Sciatic nerve (tissue), 2 donors: Measurements from ENCODE around the gene KIF23. TPM values are rescaled to one million over a fixed set of nuclear protein-coding genes. Genes with fewer than 3 reads are reported as not detected.

Source experiments
- ATAC-seq: fragments of 200-7000 bp; cut with Tn5 transposase; one replicate; pipeline ENCODE4 v1.9.1; 2020; ENCODE audit warnings: mild to moderate bottlenecking, moderate library complexity
- DNase-seq: peaks from one replicate; pipeline ENCODE4 v3.0.0-alpha.2; 2020; ENCODE audit warnings: low spot score
- intact Hi-C: fragments of 100-400 bp; cut with DNase I; formaldehyde crosslinking; loops from one replicate; pipeline ENCODE4 v1.14.2; 2022
- total RNA-seq: library from RNA; stranded (reverse); fragmentation: NEBNext Ultra II Directional; extraction: Animal tissue kit (Norgen Biotek cat#: 25700); gene quantifications from one replicate; pipeline ENCODE4 v1.2.1, GENCODE V29; 2021
- donor health status: DM: no; HTN: no; CAD: no.
- donor health status: DM: no; HTN: no; CAD: no.

Gene KIF23
- total RNA-seq, 1 donor from 2014 or later, result 11.8 TPM

DNA sequence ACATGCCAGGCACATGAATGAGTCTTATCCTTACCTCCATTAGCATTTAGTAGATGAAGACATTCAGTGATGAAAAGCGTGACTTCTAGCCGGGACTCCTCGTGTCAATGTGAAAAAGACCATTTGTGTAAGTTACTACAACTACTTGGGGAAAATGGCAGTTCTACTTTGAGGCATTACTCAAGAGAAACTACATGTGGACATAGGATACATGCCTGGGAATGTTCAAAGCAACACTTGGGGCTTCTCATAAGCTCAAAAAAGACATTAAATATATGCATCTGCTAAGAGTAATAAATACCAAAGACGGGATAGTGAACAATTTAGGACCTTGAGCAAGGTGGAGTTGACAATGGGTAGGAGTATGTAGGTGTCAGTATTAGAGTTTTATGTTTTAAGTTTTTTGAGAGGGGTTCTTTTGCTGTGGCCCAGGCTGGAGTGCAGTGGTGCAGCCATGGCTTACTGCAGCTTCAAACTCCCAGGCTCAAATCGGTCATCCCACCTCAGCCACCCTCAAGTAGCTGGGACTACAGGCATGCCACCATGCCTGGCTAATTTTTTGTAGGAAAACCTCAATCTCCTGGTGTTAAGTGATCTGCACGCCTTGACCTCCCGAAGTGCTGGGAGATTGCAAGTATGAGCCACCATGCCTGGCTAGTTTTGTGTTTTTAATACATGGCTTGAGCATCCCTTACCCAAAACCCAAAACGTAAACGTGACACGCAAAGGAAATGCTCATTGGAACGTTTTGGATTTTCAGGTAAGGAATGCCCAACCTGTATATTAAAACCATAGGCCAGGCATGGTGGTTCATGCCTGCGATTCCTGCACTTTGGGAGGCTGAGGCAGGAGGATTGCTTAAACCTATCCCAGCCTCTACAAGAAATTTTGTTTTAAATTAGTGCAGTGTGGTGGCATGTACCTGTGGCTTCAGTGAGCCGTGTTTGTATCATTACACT lies 42.3 kb downstream of the KIF23 start:
- intact Hi-C loops, result no loop called here
- DNase-seq (no peak), ATAC-seq (no peak)

DNA sequence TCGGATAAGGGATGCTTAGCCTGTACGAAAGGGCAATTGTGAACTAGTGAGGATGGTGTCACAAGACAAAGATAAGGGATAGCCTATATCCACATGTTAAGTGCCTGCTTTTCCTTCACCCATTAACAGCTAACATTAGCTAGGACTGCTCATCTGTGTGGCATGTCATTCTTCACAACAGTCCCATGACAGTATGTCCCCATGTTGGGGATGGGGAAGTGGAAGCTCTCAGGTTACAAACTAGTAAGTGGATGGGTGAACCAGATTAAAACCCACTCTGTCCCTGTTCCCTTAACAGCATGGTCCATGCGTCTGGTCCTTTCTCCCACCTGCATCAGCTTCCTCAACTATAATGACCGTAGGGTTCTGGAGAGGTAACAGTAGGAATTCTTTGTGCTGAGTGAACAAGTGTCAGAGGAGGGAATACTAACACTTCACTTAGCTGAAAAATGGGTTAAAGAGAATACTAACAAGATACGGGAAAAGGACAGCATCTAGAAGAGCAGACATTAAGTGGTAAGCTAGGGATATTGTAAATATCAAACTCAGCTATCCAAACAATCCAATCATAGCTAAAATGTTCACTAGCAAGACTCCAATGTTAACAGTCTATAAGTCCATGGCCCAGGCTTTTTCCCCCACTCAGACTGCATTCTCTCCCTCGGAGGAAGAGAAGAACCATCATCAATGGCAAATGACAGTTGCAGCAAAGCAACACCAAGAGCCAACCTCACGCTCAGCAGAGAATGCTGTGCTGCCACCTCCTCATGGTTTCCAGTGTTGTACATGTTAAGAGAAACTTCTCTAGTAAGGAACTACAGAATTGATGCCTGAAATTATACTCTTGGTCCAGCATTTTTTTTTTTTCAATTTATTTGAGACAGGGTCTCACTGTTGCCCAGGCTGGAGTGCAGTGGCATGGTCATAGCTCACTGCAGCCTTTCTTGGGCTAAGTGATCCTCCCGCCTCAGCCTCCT lies 43.4 kb downstream of the KIF23 start:
- DNase-seq (no peak), ATAC-seq (no peak)
- intact Hi-C loops, result no loop called here

DNA sequence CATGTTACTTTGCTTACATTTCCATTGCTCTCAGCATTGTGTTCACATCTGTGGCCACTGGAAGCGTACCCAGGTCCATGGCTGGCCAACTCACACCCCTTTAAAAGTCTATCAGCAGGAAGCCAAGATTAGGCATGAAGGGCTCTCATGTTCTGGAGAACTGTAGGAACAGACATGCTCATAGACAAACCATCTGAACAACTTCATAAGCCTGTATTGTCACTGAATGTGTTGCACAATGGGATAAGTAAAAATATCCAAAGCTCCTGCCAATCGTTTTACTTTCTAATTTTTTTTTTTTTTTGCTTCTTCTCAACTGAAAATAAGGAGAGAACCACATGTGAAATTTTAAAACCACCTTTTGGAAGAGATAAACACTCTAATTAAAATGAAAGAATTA lies 44.9 kb downstream of the KIF23 start:
- intact Hi-C loops, result no loop called here
- ATAC-seq (no peak), DNase-seq (no peak)

DNA sequence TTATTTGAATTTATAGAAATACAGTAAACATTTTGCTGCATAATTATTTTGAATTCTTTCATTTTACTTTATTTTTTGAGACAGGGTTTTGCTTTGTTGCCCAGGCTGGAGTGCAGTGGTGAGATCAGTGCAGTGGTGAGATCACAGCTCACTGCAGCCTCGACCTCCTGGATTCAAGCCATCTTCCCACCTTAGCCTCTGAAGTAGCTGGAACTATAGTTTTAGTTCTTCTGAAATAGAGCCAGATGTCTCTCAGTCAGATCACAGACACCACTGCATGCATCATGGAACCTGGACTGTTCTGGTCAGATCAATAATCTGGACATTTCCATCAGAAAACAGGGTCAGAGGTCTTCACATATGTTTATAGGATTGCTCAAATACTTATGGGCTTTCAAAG lies 46.3 kb downstream of the KIF23 start:
- intact Hi-C loops, result no loop called here
- DNase-seq (no peak), ATAC-seq (no peak)

GRCh38 chr15:69462030-69462492 lies 47.9 kb downstream of the KIF23 start:
- peak; percentile 79 for DNase-seq
- intact Hi-C loops, result no loop called here
- peak; percentile 19 for ATAC-seq

- intact Hi-C loops, result no loop called here
- peak; percentile 97 for ATAC-seq
- DNase-seq, result peak; percentile 98
Observed at GRCh38 chr15:69462493-69463181, 48.5 kb downstream of the KIF23 start.

DNA sequence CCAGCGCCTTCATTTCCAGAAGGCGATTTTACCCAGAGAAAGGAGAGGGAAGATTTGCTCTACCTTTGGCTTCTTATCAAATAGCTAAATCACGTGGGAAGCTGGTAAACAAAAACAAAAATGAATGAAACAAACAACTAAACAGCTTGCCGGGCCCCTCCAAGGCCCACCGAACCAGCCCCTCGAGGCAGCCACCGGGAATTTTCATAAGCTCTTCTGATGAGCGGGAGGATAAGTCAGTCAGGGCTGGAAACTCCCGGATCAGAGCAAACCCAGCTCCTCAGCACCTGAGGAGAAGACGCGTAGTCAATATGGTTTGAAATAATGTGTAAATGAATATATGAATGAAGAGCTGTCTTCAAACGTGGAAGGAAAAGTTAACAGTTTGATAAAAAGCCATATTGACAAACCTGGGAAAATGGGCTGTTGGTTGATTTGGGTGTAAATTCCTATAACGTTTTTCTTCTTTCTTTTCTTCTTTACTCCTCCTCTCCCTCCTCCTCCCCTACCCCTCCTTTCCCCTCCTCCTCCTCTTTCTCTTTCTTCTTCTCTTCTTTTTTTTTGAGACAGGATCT lies 49.1 kb downstream of the KIF23 start:
- peak; percentile 60 for DNase-seq
- intact Hi-C loops, result no loop called here
- peak; percentile 12 for ATAC-seq

- DNase-seq (no peak), ATAC-seq (no peak)
- intact Hi-C loops, result no loop called here
Observed at GRCh38 chr15:69465253-69465652, 51.1 kb downstream of the KIF23 start.

GRCh38 chr15:69466733-69467132 lies 52.6 kb downstream of the KIF23 start:
- DNase-seq (no peak), ATAC-seq (no peak)
- intact Hi-C loops, result no loop called here

DNA sequence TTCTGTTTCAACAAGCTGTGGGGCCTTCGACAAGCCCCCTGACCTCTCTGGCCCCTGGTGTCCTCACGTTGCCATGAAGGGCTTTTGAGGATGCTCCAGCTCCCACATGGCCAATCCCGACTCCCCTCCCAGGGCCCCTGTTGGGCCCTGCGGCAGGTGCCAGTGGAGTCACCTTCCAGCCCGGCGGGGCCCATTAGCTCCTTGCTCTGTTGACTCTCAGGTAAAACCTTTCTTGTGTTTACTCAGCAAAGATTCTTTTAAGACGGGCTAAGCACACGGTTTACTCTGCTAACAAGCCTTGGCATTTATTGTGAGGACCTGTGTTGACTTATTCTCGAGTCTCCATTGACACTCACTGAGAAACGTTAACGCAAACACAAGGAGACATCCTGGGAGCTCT lies 53.5 kb downstream of the KIF23 start:
- DNase-seq (peak; percentile 48), ATAC-seq (no peak)
- intact Hi-C loops, result no loop called here

- peak; percentile 42 for DNase-seq
- ATAC-seq, result no peak
- intact Hi-C loops, result no loop called here
Observed at GRCh38 chr15:69468241-69469121, 54.3 kb downstream of the KIF23 start.

- no peak for ATAC-seq
- no peak for DNase-seq
Observed at GRCh38 chr15:69469467-69470201, 55.5 kb downstream of the KIF23 start.

GRCh38 chr15:69472046-69472445 lies 57.9 kb downstream of the KIF23 start:
- no peak for ATAC-seq
- intact Hi-C loops, result loop anchor here (10.0 kb wide), 1 partner anchor 1013 kb away; no protein-coding TSS in a partner anchor
- no peak for DNase-seq

More at GRCh38 chr15:69469467-69470201, 55.5 kb downstream of the KIF23 start:
- intact Hi-C loops, result loop anchor here (10.0 kb wide), 1 partner anchor 1015 kb away; no protein-coding TSS in a partner anchor

DNA sequence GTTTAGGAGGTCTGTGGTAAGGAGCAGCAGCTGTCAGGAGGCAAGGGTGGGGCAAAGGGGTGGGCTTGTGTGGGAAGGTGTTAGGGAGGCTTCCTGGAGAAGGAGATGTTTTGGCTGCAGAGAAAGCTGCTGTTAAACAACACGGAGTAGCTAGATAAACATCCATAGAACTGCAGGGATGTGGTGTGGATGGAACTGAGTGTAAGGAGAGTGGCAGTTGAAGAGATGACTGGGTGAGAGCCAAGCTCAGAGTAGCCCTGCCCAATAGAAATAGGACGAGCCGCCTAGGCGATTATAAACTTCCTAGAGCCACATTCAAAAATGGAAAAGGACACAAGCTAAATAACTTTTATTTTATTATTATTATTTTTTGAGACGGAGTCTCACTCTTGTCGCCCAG lies 58.4 kb downstream of the KIF23 start:
- no peak for DNase-seq
- intact Hi-C loops, result loop anchor here (10.0 kb wide), 1 partner anchor 1012 kb away; no protein-coding TSS in a partner anchor
- no peak for ATAC-seq

DNA sequence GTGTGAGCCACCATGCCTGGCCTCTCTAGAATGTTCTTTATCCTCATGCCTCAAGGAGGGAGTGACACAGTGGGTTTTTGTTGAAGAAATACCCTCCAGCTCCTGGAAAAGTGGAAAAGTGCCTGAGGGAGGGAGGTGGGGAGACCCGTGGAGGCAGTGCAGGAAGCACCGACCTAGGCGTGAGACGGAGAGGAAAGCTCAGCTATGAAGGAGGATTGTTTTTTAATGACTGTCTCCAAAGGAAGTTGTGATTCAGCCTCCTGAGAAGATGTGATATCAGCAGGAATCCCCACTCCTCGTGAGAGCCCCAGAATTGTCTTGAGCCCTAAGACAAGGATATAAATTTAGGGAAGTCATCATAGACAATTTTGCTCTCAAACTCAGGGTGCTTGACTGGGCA lies 60.1 kb downstream of the KIF23 start:
- ATAC-seq (no peak), DNase-seq (no peak)
- intact Hi-C loops, result loop anchor here (10.0 kb wide), 1 partner anchor 1011 kb away; no protein-coding TSS in a partner anchor

GRCh38 chr15:69474846-69475455 lies 60.8 kb downstream of the KIF23 start:
- ATAC-seq, result no peak
- intact Hi-C loops, result loop anchor here (10.0 kb wide), 1 partner anchor 1010 kb away; no protein-coding TSS in a partner anchor
- DNase-seq, result no peak
